Measurements from ENCODE around the gene KAT8. TPM values are rescaled to one million over a fixed set of nuclear protein-coding genes. Genes with fewer than 3 reads are reported as not detected.

KAT8 gene
- total and polyA plus RNA-seq, 9 of the 15 experiments (the other 6 are each of a cell fraction or from before 2014, with no cell fraction given), result 10.0 to 98.5 (median 76.4) TPM

GRCh38 chr16:31177136-31177535 lies 59.7 kb downstream of the KAT8 start:
- in situ Hi-C loops (cut with MboI), result no loop called here
- ATAC-seq, result no peak
- H3K4me3 ChIP-seq, result no peak overlapping the region

More at GRCh38 chr16:31177136-31177535, 59.7 kb downstream of the KAT8 start:
- BruUV-seq (replicated peaks), result no TSS peak
- Histone ChIP-seq H4K20me1 (replicated peaks; ENCODE audit: control insufficient read depth, insufficient read depth, low read length) (peaks cover 15% of the 10 kb centered on the region), H3K9me1 (ENCODE audit: control insufficient read depth, insufficient read depth, low read length) (no peaks in the 10 kb centered on the region), H3K9ac (ENCODE audit: insufficient read depth in 1 of 2, low read depth in 2 of 2, low read length in 2 of 2) (no peak overlapping the region), H3K27me3 (ENCODE audit: control insufficient read depth in 2 of 2, insufficient read depth in 2 of 2, low read length in 2 of 2) (no peaks in the 10 kb centered on the region; a peak in 1 of 5 replicates), H3K4me1 (replicated peaks in 1 of 2; ENCODE audit: control insufficient read depth in 2 of 2, insufficient read depth in 2 of 2, low read length in 2 of 2) (peaks cover 5 to 12% of the 10 kb centered on the region in 2 experiments; a peak in 4 of 5 replicates), H3K79me2 (ENCODE audit: control insufficient read depth, insufficient read depth, low read length) (peaks cover 29% of the 10 kb centered on the region), H3K27ac (ENCODE audit: extremely low read depth, low read depth, low read length) (no peak overlapping the region), H2AFZ (ENCODE audit: low read depth, low read length) (no peak overlapping the region), H3K36me3 (ENCODE audit: control insufficient read depth, insufficient read depth, low read length) (peaks cover 11% of the 10 kb centered on the region), H3K4me2 (ENCODE audit: insufficient read depth, low read length) (no peak overlapping the region), H3K9me3 (replicated peaks; ENCODE audit: control insufficient read depth, insufficient read depth, low read depth, low read length) (no peaks in the 10 kb centered on the region)
- FAIRE-seq (no peak), DNase-seq (ENCODE audit: extremely low read depth in 1 of 4, low spot score in 3 of 4) (no peak)
- no peak for TF ChIP-seq KLF6 (CRISPR knock-in tag; IDR thresholded peaks at IDR 0.05; ENCODE audit: borderline replicate concordance)
- TF ChIP-seq ERF (CRISPR knock-in tag; IDR thresholded peaks at IDR 0.05), result no peak
- no peak for TF ChIP-seq MAX (CRISPR knock-in tag; IDR thresholded peaks at IDR 0.05)
- no peak for TF ChIP-seq CUX1 (CRISPR knock-in tag; IDR thresholded peaks at IDR 0.05)
- no peak for TF ChIP-seq NCOA4 (IDR thresholded peaks at IDR 0.05; ENCODE audit: partially characterized antibody)
- TF ChIP-seq ATF2 (CRISPR knock-in tag; IDR thresholded peaks at IDR 0.05), result no peak
- TF ChIP-seq NFXL1 (CRISPR knock-in tag; IDR thresholded peaks at IDR 0.05), result no peak
- no peak for TF ChIP-seq ZNF174 (CRISPR knock-in tag; IDR thresholded peaks at IDR 0.05)
- TF ChIP-seq ZKSCAN3 (CRISPR knock-in tag; IDR thresholded peaks at IDR 0.05), result no peak
- no peak for TF ChIP-seq CBX8 (IDR thresholded peaks at IDR 0.05; ENCODE audit: borderline replicate concordance, extremely low read depth, low read depth, low read length, poor library complexity, severe bottlenecking)
- intact Hi-C loops (cut with micrococcal nuclease), result no loop called here
- 61% methylated on average over 3 of the region's 3 CpGs for WGBS (ENCODE audit: insufficient coverage, low coverage, missing lambda C conversion rate)
- ChIA-PET POLR2A (no interaction called here), CTCF (ENCODE audit: low intra/inter-chr PET ratio) (no interaction called here)
